Stomach (tissue), 4 donors: Measurements from ENCODE around the gene PLXNA2.

Experiments
- CTCF ChIP-seq, 7 experiments: fragments of 450-650 bp in 4 of 7; fragments of 200-600 bp in 3 of 7; sonication (generic) in 3 of 7; IDR thresholded peaks; one replicate each; pipeline ENCODE4 v1.5.1; 2016 to 2019; ENCODE audit warnings: antibody characterized with exemption in 7 of 7, control low read depth in 2 of 7, mild to moderate bottlenecking in 1 of 7
- POLR2AphosphoS5 ChIP-seq, 3 donors: sonication (generic); formaldehyde crosslinking; IDR thresholded peaks; one replicate each; pipeline ENCODE4 v1.6.1; 2016; ENCODE audit warnings: antibody characterized with exemption in 3 of 3

- peak in 5 of 7 experiments; percentile 28 to 74 (median 71) for TF ChIP-seq CTCF (IDR thresholded peaks at IDR 0.05)
- TF ChIP-seq POLR2AphosphoS5 (IDR thresholded peaks at IDR 0.05): no peak
Measured at GRCh38 chr1:208238710-208239472, 5.3 kb downstream of the PLXNA2 start.
